HepG2 (cell line): ENCODE data around the gene GOLGA3. TPM values are rescaled to one million over a fixed set of nuclear protein-coding genes. Genes with fewer than 3 reads are reported as not detected.
"Not testable (repeated sequence)": the region's sequence is repeated elsewhere in the genome, so short reads cannot be mapped to it uniquely, and the experiment has no call there.

Experiments
- ATAC-seq: fragments of 200-7000 bp; cut with Tn5 transposase; 3 replicates; pipeline ENCODE4 v1.9.1; 2020; ENCODE audit warnings: mild to moderate bottlenecking, moderate library complexity
- BruUV-seq: library from RNA; stranded (reverse); fragments of 400-500 nt; replicated peaks from 2 replicates; lab custom pipeline; 2021; lab: Mats Ljungman, UMichigan
- CTCF ChIA-PET: fragments of 300-600 bp; formaldehyde crosslinking; extraction: SDS; loops from one replicate; lab custom pipeline; 2021; ENCODE audit warnings: low total read pairs, inconsistent platforms, low intra/inter-chr PET ratio; lab: Yijun Ruan, JAX
- POLR2A ChIA-PET: fragments of 350-600 bp; sonication (Branson Sonifier 250); formaldehyde crosslinking; loops from one replicate; lab custom pipeline; 2020; ENCODE audit warnings: antibody characterized with exemption, inconsistent platforms; lab: Yijun Ruan, JAX
- DNase-seq: peaks from one replicate; pipeline ENCODE4 v3.0.0-alpha.2; 2015; ENCODE audit warnings: low spot score
- FAIRE-seq: peaks from 3 replicates; lab custom pipeline; 2011; peaks lifted over from hg19 to GRCh38; lab: Jason Lieb, UNC
- H2AFZ ChIP-seq: one replicate; pipeline ENCODE4 v1.6.1; 2011; ENCODE audit warnings: low read length, inconsistent platforms
- H3K27ac ChIP-seq: fragments of 300-600 bp; 3 replicates; pipeline ENCODE4 v1.8.0; 2011; ENCODE audit warnings: mixed run types, mild to moderate bottlenecking, mixed read lengths, low read length, inconsistent platforms; ENCODE audit not compliant: insufficient read depth; ENCODE audit errors: extremely low read length
- H3K27me3 ChIP-seq, 2 experiments: fragments of 200-600 bp in 1 of 2; 2 replicates in 1 of 2; 3 replicates in 1 of 2; pipeline versions ENCODE4 v1.6.0 to v1.8.0; 2011; ENCODE audit warnings: low read length in 2 of 2, mild to moderate bottlenecking in 2 of 2, moderate library complexity in 2 of 2, inconsistent platforms in 1 of 2; ENCODE audit not compliant: insufficient read depth in 2 of 2, control insufficient read depth in 1 of 2
- H3K36me3 ChIP-seq, 2 experiments: fragments of 200-600 bp in 1 of 2; replicated peaks in 1 of 2; 2 replicates in 1 of 2; 3 replicates in 1 of 2; pipeline versions ENCODE4 v1.5.1 to v1.8.0; 2011; ENCODE audit warnings: low read length in 2 of 2, inconsistent platforms in 1 of 2; ENCODE audit not compliant: insufficient read depth in 2 of 2, control insufficient read depth in 1 of 2
- H3K4me1 ChIP-seq: 2 replicates; pipeline ENCODE4 v1.5.1; 2012; ENCODE audit warnings: low read length, inconsistent platforms; ENCODE audit not compliant: insufficient read depth
- H3K4me2 ChIP-seq: 2 replicates; pipeline ENCODE4 v1.6.0; 2011; ENCODE audit warnings: low read depth, low read length, inconsistent platforms
- H3K4me3 ChIP-seq, 3 experiments: fragments of 200-600 bp in 1 of 3; sonication (generic), shearing (Covaris generic) in 1 of 3; replicated peaks in 1 of 3; 2 replicates each; pipeline ENCODE4 v1.5.1; 2011 to 2016; ENCODE audit warnings: low read length in 3 of 3, inconsistent platforms in 2 of 3, low read depth in 2 of 3, mild to moderate bottlenecking in 2 of 3, control low read depth in 1 of 3, mixed read lengths in 1 of 3; ENCODE audit not compliant: insufficient read depth in 1 of 3
- H3K79me2 ChIP-seq: one replicate; pipeline ENCODE4 v1.6.1; 2011; ENCODE audit warnings: low read length, inconsistent platforms; ENCODE audit not compliant: insufficient read depth
- H3K9ac ChIP-seq: 2 replicates; pipeline ENCODE4 v1.6.0; 2011; ENCODE audit warnings: mild to moderate bottlenecking, low read depth, low read length, inconsistent platforms; ENCODE audit not compliant: insufficient read depth
- H3K9me3 ChIP-seq: 2 replicates; pipeline ENCODE4 v1.5.1; 2012; ENCODE audit warnings: mild to moderate bottlenecking, low read length
- H4K20me1 ChIP-seq: 2 replicates; pipeline ENCODE4 v1.6.0; 2011; ENCODE audit warnings: inconsistent platforms, mild to moderate bottlenecking, low read length, moderate library complexity; ENCODE audit not compliant: insufficient read depth
- AGO2 ChIP-seq: fragments of 200-400 bp; formaldehyde crosslinking; optimal IDR thresholded peaks from 2 replicates; pipeline ENCODE3; 2017; ENCODE audit warnings: mild to moderate bottlenecking, low read depth, low read length, moderate library complexity
- HOXD1 ChIP-seq: sonication (generic); formaldehyde crosslinking; IDR thresholded peaks from 2 replicates; pipeline ENCODE4 v1.5.0; 2020; ENCODE audit warnings: missing genetic modification reagents
- NFE2L2 ChIP-seq: fragments of 150-350 bp; IDR thresholded peaks from 2 replicates; pipeline ENCODE4 v1.6.1; 2014; ENCODE audit warnings: low read length
- ZIK1 ChIP-seq: sonication (generic); formaldehyde crosslinking; IDR thresholded peaks from 2 replicates; pipeline ENCODE4 v1.5.0; 2020; ENCODE audit warnings: mild to moderate bottlenecking, low read depth, missing genetic modification reagents, borderline replicate concordance
- ZNF670 ChIP-seq: sonication (generic); formaldehyde crosslinking; IDR thresholded peaks from 2 replicates; pipeline ENCODE4 v1.8.0; 2022; ENCODE audit warnings: mild to moderate bottlenecking, missing genetic modification reagents, borderline replicate concordance
- ZNF780A ChIP-seq: sonication (generic); formaldehyde crosslinking; IDR thresholded peaks from 2 replicates; pipeline ENCODE4 v1.8.0; 2022; ENCODE audit warnings: mild to moderate bottlenecking, missing genetic modification reagents, moderate library complexity
- WGBS: methylation state at CpG from one replicate; pipeline ENCODE4 v1.1.6; 2017; ENCODE audit warnings: low lambda C conversion rate; 5-methylcytosine and 5-hydroxymethylcytosine counted together
- in situ Hi-C: cut with HindIII; loops from 2 replicates; pipeline ENCODE4 v1.10.0; 2017; ENCODE audit warnings: low pct_unique_long_range_greater_than_20kb; ENCODE audit not compliant: extremely low pct_ligation_motif_present
- intact Hi-C: fragments of 100-400 bp; cut with micrococcal nuclease; formaldehyde crosslinking; loops from one replicate; pipeline ENCODE4 v1.10.0; 2022; ENCODE audit not compliant: unreplicated experiment
- polyA plus RNA-seq, 8 experiments: library from polyadenylated mRNA; depleted of rRNA in 3 of 8; stranded (reverse) in 7 of 8; unstranded in 1 of 8; fragments of >200 nt; fragmentation: Illumina TruSeq in 4 of 8; extraction: Trizol in 4 of 8; gene quantifications; 2 replicates each; pipeline versions ENCODE4 v1.2.1 to v1.2.3, GENCODE V29; 2011 to 2016; ENCODE audit warnings: low read depth in 4 of 8, missing spikeins in 1 of 8, mixed read lengths in 1 of 8; ENCODE audit not compliant: insufficient read depth in 1 of 8
- total RNA-seq, 5 experiments: library from RNA; depleted of rRNA; stranded (reverse); fragments of >200 nt; fragmentation: Illumina TruSeq; extraction: Trizol; gene quantifications; 2 replicates each; pipeline ENCODE4 v1.2.3, GENCODE V29; 2016; ENCODE audit warnings: low read depth in 1 of 5

GOLGA3 gene
- total and polyA plus RNA-seq, 2 of the 13 experiments (the other 11 are each of a cell fraction or from before 2014, with no cell fraction given) = 22.0 to 43.0 TPM

DNA sequence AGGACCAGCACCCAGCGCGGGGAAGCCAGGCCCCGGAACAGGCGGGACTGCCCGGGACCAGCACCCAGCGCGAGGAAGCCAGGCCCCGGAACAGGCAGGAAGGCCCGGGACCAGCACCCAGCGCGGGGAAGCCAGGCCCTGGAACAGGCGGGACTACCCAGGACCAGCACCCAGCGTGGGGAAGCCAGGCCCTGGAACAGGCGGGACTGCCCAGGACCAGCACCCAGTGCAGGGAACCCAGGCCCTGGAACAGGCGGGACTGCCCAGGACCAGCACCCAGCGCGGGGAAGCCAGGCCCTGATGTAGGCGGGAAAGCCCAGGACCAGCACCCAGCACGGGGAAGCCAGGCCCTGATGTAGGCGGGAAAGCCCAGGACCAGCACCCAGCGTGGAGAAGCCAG, 46.0 kb upstream of the GOLGA3 start:
- intact Hi-C loops, H3K27ac ChIP-seq: not testable (repeated sequence)

DNA sequence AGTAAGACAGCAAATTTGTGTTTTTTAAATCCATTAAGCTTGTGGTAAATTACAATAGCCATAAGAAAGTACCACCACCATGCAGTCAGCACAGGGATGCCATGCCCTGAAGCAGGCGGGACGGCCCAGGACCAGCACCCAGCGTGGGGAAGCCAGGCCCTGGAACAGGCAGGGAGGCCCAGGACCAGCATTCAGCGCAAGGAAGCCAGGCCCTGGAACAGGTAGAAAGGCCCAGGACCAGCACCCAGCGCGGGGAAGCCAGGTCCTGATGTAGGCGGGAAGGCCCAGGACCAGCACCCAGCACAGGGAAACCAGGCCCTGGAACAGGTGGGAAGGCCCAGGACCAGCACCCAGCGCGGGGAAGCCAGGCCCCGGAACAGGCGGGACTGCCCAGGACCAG, 45.5 kb upstream of the GOLGA3 start:
- in situ Hi-C loops = no loop called here
- no peaks in the 10 kb centered on the region for H3K4me1 ChIP-seq
- no peak overlapping the region for H3K4me3 ChIP-seq
- no peak overlapping the region for H3K4me2 ChIP-seq
- ChIA-PET CTCF (no interaction called here), POLR2A (no interaction called here)
- no peak for FAIRE-seq
- H3K9me3 ChIP-seq = no peaks in the 10 kb centered on the region
- intact Hi-C loops = no loop called here
- no peak for ATAC-seq
- no peak overlapping the region for H3K9ac ChIP-seq
- TF ChIP-seq HOXD1 (CRISPR knock-in tag) (no peak), ZNF780A (CRISPR knock-in tag) (no peak), NFE2L2 (no peak), ZNF670 (CRISPR knock-in tag) (no peak), ZIK1 (no peak)
- H3K27me3 ChIP-seq = no peaks in the 10 kb centered on the region
- H3K79me2 ChIP-seq = no peaks in the 10 kb centered on the region
- no peak overlapping the region for H3K27ac ChIP-seq
- DNase-seq = no peak
- no peaks in the 10 kb centered on the region for H4K20me1 ChIP-seq
- H3K36me3 ChIP-seq = peaks cover 19 to 30% of the 10 kb centered on the region in 2 experiments; a peak in 4 of 5 replicates
- no peak overlapping the region for H2AFZ ChIP-seq
- WGBS = 94% methylated on average over 9 of the region's 11 CpGs
- BruUV-seq = no TSS peak

More for the DNA sequence above, 46.0 kb upstream of the GOLGA3 start:
- H3K27me3 ChIP-seq, in situ Hi-C loops, BruUV-seq, H3K4me3 ChIP-seq, H3K4me2 ChIP-seq, H4K20me1 ChIP-seq, CTCF ChIA-PET, H3K9ac ChIP-seq, H3K9me3 ChIP-seq, POLR2A ChIA-PET, DNase-seq, H3K4me1 ChIP-seq, H3K79me2 ChIP-seq, H2AFZ ChIP-seq, ATAC-seq, FAIRE-seq: not testable (repeated sequence)
- peaks cover 19 to 26% of the 10 kb centered on the region in 2 experiments; a peak in 4 of 5 replicates for H3K36me3 ChIP-seq
- WGBS = no CpG with 5 or more reads among the region's 21 CpGs
- TF ChIP-seq AGO2 = peak; percentile 42
